ENCODE measurements around the gene CCDC40.

CCDC40 gene

DNA sequence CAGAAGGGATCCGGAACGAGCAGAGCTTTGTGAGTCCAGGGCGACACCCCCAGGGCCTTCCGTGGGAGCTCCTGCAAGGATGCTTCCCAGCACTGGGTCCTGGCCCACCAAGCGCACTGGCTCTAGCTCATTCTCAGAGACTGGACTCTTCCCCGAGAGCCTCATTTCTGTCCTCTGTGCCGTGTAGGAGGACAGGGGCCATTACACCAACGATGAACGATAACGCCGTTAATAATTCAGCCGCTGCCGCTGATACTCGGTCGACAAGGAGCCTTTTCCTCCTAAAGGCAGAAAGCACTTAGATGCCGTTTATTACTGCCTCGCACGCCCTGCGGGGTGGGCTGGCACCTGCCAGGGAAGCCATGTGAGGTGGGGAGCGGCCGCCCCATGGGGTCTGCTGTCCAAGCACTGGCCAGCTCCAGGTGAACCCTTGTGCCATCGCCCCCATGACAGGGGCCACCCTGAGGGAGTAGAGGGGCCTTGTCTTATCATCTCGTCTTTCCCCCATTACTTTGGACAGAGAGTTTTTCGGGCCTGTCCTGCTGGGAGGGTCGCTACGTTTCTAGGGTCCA is 34.3 kb upstream of the CCDC40 start:
- DNase-seq: no peak

DNA sequence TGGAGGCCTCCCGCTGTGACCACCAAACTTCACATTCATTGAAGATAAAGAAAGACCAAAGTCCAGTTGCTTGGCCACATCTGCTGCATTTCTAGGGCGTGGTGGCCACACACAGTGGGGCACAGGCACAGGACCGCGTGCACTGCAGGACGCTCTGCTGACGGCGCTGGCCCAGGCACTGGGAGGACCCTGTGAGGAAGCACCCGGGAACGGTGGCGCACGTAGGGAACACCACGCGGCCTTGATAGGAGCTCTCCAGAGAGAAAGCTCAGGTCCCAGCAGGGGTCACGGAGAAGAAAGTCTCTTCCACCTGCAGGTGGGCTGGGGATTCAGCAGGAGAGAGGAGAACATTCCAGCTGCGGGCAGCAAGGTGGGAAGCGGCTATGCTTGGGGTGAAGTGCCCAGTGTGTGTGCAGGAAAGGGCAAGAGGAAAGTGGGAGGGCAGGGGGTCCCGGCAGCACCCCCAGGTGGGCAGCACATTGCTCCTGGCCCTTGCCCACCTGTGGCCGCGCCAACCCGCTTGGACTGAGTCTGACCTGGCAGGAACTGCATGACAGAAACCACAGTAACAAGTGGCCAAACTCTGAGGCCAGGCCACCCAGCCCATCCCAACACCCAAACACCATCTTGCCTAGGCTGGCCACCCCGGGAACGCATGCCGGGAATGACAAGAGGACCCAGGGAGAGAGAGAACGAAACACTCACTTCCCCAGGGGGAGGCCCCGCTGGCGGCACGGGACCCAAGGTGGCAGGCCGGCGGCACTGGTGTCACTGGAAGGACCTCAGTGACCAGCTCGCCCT is 33.6 kb upstream of the CCDC40 start:
- no peak for DNase-seq

DNA sequence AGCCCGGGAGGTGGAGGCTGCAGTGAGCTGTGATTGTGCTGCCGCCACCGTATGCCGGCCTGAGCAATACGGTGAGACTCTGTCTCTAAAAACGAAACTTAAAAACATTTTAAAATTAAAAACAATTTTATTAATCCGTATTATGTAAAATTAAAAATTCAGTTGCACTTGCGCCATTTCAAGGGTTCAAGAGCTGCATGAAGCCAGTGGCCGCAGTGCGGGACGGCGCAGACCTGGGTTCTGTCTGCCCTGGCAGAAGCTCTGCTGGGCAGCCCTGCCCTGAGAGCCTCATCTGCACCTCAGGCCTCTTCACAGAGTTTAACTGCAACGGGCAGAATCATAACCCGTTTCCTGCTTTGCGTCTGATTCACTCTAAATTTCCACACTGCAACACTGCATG is 32.5 kb upstream of the CCDC40 start:
- DNase-seq: no peak

DNA sequence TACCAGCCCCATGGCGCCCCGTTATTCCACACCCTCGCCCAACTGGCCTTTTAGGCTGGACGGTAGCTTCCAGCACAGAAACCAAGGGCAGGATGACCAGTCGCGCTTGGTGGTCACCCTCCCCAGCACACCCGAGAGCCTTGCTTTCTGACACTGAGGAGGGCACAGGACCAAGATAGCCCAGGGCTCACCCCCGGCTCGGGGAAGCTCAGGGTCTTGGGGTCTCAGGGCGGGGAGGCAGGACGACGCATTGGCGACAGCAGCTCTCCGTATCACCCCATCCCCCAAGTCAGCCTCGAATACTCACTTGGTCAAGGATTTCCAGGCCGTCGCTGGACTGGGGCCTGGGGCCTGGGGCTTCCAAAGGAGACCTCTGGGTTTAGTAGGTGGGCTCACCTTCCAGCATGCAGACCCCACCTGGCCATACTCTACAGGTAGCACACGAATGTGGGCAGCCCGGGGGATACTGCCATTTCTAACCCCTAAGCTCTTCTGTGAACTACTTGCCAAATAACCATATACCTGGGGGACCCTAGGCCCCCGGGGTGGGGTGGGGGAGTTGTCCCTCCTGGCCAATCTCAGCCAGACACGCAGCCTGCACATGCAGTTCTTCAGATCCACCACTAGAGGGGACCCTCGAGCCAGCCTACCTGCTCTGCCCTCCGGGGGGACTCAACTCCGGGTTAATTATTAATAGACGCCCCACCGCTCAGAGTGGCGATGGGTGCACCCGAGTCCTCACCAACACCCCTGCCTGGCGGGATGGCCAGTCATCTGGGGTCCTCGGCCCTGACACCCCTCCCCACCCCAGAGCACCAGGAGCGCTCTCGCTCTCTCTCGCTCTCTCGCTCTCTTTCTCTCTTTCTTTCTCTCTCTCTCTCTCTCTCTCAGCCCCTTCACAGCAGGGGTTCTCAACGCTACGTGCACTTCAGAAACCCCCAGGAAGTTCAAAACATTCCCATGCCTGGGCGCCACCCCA is 30.8 kb upstream of the CCDC40 start:
- DNase-seq: no peak

DNA sequence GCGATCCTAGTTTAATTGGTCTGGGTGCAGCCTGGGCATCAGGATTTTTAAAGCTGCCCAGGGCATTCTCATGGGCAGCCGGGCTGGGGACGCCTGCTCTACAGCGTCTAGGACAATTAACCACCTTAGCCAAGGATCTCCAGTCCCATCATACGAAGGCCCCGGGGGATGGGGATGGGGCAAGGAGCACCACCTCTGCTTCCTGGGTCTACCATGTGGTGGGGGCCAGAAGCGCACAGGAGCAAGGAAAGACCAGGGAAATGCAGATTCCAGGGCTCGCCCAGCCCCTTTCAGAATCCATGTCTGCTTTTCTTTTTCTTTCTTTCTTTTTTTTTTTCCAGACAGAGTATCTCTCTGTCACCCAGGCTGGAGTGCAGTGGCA is 30.1 kb upstream of the CCDC40 start:
- no peak for DNase-seq

DNA sequence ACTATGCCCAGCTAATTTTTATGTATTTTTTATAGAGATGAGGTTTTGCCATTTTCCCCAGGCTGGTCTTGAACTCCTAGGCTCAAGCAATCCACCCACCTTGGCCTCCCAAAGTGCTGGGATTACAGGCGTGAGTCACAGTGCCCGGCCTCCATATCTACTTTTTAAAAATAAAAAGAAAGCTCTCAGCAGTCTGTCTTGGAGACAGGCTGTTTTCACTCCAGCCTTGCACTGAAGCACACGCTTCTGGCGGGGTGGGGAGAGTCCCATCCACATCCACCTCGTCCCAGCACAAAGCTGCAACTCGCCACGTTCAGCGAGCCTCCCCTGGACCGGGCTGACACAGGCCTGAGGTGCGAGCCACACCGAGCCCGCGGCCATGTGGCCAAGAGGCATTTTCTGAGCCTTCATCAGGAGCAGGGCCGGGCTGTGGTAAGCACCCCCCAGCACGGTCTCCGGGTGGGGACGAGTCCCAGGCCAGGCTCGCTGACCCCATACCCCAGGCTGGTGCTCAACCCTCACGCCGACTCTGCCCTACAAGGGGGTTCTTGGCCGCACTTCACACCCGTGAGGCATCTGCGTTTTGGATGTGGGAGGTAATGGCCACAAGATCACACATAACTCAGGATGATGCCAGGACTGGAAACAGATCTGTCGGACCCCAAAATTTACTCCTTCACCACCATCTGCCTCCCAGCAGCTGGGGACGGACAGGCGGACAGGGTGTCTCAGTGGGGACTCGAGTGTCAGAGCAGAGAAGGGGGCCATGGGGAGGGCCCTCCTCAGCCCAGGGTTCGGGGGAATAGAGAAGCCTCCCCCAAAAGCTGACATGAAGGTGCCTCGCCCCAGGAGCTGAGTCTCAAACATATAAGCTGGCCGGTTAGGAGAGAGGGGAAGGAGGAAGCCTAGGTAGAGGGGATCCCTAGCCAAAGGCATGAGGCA is 29.4 kb upstream of the CCDC40 start:
- no peak for DNase-seq

DNA sequence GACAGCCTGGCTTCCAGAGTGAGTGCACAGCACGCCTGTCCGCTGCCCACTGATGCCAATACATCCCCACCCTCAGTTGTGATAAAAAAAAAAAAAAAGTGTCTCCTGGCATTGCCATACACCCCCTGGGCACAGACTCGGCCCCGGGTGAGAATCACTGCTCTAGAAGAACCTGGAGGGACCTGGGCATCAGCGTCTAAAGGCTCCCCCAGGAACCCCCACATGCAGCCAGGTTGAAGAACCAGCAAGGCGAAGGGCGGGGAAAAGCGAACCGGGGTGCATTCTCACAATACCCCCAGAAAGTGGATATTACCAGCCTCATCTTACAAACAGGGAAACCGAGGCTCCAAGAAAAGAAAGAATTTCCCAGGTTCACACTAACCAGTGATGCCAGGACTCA is 28.5 kb upstream of the CCDC40 start:
- no peak for DNase-seq

DNA sequence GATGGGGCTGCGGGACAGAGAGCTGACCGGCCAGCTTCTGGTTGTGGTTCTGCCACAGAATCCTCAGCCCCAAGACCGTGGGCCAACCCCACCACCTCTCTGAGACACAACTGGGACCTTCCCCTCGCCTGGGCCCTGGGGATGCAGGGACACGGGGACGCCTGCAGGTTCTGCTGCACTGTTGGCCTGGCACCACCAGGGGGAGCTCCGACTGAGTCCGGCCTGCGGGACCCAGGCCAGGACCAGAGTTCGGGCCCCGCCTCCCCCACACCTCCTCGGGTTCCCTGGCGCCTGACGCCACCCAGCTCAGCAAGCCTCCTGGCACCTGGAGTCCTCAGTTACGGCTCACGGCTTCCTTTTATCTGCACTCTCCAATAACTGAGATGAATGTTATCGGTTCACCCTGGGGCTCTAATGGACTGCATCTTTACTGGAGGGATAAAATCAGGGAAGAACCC is 28.0 kb upstream of the CCDC40 start:
- peak; percentile 77 to 90 for DNase-seq

DNA sequence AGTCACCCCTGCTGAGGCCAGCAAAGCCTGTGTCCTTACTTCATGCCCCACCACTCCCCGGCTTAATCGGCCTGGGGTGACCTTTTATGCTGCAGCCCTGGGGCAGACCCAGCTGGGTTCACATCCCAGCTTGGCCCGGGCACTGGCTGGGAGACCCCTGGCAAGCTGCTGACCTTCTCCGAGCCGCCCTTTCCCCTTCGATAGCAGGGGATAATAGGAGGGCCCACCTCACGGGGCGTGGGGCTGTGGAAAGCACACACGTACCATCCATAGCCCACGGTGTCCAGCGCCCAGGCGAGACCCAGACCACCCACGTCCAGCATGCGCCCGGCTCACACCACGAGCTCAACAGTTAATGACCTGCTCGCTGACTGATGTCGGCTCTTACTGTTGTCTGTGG is 27.6 kb upstream of the CCDC40 start:
- DNase-seq: no peak

DNA sequence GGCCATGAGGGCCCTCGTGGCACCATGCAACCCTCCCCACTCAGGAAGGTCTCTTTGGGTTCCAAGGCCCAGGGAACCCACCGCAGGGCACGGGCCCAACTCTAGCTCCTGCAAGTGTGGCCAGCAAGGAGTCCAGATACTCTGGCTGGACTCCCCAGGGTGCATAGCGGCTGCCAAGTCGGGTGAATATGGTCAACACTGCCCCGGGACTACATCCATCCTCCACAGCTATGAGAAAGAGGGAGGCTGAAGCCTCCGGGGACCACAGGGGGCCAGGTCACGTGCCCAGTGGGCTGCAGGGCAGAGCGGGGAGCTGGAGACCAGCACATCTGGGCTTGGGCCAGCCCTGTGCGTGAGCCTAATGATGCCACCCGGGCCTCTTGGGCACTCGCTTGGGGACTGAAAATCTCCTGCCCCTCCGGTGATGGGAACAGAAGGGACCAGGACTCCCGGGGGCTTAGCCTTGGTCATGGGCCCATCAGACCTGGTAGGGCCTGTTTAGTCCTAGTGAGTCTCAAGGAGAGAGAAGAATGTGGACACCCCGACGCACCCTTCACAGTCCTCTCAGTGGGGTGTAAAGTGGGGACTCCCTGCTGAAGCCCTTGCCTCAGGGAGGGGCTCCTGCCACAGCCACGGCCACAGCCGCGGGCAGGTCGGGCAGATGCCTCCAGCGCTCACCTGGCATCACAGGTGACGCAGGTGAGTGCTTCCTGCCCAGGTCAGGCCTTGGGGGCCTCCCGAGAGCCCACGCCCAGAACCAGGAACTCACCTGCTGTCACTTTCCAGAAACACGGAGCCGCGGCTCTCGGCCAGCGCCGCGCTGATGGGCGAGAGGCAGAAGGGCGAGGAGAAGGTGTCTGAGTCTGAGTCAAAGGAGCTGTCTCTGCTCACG is 26.8 kb upstream of the CCDC40 start:
- no peak for DNase-seq

DNA sequence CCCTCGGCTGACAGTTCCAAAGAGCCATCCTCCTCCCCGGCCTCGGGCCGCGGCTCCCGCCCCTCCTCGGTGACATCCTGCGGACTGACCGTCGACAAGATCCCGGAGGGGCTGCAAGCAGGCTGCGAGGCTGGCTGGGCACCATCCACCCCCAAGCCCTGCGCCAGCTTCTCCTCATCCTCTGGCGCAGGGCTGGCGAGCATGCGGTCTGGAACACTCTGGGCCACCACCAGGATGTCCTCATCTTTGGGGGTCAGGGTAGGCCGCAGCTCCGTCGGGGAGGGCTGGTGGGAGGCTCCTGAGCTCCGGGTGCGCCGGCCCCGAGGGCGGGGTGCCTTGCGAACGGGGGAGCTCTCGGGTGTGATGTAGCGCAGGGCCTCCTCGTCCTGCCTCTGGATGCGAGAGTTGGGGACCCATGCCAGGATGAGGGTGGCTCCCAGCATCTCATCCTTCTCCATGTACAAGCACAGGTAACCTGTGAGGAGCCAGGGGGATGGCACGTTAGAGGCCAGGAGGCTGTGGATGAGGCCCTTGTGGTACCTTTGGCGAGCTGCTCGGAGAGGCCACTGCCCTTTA is 26.1 kb upstream of the CCDC40 start:
- no peak for DNase-seq

DNA sequence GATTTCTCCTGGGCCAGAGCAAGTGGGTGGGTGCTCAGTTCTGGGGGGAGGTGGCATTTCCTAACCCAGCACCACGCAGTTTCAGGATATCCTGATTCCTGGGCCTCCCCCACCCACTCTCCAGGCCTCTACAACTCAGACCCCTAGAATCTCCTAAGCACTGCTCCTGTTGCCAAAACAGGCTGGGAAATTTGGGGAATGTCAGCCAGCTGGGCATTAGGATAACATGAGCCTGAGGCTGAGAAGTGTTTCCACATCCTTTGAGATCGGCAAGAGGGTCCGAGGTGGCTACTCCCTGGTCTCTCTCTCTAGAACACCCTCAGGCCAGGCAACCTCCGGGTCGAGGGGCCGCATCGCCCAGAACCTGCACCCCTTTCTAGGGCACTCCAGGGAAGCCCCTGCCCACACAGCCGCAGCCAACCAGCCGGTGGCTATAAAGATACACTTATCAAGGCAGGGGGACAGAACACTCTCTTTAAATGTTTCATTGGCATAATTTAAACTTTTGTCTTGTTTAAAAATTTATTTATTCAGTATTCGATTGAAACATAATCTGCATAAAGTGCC is 24.4 kb upstream of the CCDC40 start:
- DNase-seq: no peak

DNA sequence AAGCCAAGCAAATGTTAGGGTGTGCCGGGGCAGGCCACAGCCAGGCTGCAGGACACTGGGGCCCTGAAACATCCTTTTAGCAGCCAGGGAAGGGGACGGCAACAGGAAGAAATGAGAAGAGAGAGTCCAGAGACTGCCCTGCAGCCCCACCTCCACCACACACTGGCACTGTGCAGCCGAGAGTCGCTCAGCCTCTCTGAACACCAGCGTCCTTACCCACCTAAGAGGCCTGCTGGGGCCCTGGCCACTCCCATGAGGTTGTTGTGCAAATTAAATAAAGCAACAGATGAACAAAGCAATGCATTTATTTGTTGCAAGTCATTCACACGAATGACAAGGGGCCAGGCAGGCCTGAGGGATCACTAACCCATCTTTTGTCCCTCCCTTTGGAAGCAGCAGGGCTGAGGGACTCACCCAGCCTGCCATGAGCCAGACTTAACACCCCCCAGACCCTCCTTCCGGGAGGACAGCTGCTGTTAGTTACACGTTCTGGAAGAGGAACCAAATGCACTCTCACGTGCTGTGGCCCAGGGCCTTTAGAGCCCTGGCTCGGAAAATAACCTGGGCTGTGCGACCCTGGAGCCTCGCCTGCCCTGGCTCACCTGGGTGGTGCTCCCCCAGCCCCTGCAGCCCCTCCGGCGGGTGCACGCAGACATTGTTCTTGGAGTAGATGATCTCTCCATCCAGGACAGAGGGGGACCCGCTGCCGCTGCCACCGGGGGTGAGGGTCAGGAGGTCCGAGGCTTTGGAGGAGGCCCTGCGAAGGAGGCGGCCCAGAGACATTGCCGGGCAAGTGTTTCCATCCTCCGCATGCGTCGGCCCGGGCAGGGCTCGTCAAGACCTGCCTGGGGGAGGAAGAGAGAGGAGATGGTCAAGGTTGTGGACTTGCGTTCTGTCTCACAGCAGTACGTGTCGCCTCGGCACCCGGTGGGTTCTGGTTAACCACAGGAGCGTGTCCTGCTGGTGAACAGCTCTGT is 23.4 kb upstream of the CCDC40 start:
- no peak for DNase-seq

DNA sequence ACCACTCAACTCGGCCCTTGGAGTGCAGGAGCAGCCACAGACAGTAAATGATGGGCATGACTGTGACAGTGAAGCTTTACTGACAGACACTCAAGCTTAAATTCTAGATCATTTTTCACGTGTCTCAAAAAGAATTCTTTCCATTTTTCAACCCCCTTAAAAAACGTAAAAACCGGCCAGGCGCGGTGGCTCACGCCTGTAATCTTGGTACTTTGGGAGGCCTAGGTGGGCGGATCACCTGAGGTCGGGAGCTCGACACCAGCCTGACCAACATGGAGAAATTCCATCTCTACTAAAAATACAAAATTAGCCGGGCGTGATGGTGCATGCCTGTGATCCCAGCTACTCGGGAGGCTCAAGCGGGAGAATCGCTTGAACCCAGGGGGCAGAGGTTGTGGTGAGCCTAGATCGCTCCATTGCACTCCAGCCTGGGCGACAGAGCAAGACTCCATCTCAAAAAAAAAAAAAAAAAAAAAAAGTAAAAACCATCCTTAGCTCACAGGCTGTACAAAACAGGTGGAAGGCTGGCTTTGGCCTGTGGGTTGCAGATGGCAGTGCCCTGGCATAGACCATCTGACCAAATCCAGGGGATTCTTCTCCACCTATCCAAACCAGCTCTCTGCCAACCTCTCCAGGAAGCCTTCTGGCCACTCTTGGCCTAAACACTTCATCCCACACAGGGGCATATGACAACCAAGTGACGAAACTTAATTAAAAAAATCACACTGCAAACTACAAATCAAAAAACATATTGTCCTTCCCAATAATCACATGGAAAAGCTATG is 19.0 kb upstream of the CCDC40 start:
- no peak for DNase-seq

DNA sequence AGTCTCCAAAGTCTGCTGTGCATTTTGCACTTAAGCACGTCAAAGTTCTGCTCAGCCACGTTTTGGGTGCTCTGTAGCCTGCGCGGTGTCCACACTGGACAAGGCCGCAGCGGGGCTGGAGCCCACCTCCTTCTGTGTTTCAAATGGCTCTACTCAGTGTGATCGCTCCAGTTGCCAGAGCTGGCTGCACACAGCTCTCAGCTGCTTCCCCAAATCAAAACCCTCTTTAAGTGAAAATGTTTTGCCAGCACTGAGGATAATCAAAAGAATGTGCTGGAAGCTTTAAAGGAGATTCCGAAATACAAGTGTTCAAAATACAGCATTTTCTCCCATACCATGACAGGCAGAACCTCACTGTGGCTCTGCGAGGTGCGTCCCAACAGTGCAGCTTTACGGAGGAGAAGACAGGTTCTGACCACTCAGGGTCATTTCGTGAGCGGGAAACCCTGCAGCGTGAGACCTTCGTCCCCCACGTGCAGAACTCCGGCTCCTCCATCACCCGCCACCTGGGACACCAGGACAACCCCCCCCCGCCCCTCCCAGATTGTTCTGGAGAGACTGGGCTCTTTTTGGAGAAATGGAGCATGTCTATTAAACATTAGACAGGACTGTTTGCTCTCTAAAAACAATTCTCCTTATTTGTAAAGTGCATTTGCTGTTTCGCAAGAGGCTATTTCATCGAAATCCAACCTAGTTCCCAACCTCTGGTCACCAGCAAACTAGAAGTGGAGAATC is 17.4 kb upstream of the CCDC40 start:
- no peak for DNase-seq

DNA sequence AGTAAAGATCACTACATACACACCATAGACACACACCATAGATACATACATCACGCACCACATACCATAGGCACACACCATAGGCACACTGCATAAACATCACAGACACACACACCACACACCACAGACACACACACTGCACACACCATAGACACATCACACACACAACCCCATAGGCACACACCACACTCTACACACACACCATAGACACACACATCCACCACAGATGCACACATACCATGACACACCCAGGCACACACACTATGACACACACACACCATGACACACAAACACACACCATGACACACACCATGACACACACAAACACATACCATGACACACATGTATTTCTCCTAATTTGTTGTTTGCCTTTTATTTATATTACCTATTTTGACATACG is 14.8 kb upstream of the CCDC40 start:
- DNase-seq: no peak

DNA sequence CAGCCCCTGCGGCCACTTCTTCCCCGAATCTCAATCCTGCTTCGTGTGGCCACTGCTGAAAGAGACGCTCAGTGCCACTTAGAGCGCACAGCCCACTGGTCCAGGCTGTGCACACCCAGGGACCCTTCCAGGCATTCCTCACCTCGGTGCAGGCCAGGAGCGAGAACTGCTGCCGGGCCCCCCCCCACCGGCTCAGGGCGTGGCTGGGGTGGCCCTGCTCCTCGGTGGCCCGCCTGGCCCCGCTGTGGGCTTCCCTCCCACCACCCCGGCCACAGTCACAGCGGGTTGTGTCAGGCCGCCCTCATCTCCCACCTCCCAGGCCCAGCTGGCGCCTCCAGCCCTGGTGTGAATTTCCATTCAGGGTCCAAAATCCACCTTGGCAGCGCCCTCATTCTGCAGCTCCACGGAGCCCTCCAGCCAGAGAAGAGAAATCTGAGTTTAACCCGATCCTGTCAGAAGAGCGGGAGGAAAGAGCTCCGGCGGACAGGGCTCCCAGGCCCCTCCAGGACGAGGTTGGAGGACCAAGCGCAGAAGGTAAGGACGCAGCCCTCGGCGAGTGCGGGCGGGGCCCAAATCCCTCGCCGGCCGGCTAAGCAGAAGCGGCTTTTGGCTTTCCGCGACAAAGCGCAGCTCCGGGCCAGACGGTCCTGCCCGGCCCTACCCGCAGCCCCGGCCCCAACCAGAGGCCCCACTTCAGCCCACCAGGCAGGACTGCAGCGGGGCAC is 12.8 kb upstream of the CCDC40 start:
- DNase-seq: no peak
